Fibroblast of the aortic adventitia (primary cell): ENCODE results near the gene ID4. TPM values are rescaled to one million over a fixed set of nuclear protein-coding genes. Genes with fewer than 3 reads are reported as not detected.

ENCODE experiments used
- DNase-seq: peaks from one replicate; pipeline ENCODE4 v3.0.0-alpha.2; 2010; ENCODE audit warnings: low read depth
- H3K4me3 ChIP-seq: 2 replicates; pipeline ENCODE4 v1.5.1; 2011; ENCODE audit warnings: low read depth, mild to moderate bottlenecking, control low read depth, low read length, moderate library complexity
- total RNA-seq: library from RNA; depleted of rRNA; stranded (reverse); fragments of >200 nt; gene quantifications from 2 replicates; pipeline ENCODE4 v1.2.3, GENCODE V29; 2012; ENCODE audit warnings: low replicate concordance
- TF ChIP-seq, protein P1 (sequence below): IDR thresholded peaks from 2 replicates; pipeline ENCODE4 v1.5.1; 2011; ENCODE audit warnings: mild to moderate bottlenecking, low read length, control low read depth, inconsistent platforms; ENCODE audit not compliant: insufficient read depth

Gene ID4
- total RNA-seq, 1 donor: 11.4 TPM

DNA sequence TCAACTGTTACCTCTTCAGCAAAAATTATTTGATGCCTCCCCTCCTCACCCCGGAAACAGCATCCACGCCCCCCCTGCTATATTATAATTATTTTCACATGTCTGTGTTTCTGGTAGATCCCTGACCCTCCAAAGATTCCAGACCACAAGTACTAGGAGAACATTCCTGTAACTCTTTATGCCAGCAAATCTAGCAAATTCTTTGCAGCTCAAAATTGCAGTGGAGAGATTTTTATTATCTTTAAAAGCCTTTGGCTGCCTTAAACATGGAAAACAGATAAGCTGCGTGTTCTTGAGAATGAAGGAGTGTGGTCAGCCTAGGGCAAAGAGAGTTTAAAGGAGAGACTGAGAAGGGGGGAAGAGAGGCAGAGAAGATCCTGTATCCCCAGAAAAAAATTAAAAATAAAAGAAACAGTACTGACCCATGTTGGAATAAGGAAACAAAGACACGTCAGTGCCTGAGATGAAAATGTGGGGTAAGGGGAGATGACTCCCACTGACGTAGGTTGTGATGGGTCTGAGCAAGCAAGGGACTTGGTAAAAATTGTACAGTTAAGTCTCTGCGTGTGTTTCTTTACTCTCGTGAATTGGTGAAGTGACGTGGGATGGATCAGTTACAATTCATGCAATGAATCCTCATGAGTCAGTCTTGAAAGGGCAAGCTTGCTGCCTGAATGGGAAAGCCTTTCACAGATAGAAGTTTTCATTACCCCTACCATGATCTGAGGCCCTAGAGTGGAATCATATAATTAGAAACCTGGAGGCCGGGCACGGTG is 8.3 kb downstream of the ID4 start:
- no peak overlapping the region for H3K4me3 ChIP-seq
- TF ChIP-seq, protein P1, sequence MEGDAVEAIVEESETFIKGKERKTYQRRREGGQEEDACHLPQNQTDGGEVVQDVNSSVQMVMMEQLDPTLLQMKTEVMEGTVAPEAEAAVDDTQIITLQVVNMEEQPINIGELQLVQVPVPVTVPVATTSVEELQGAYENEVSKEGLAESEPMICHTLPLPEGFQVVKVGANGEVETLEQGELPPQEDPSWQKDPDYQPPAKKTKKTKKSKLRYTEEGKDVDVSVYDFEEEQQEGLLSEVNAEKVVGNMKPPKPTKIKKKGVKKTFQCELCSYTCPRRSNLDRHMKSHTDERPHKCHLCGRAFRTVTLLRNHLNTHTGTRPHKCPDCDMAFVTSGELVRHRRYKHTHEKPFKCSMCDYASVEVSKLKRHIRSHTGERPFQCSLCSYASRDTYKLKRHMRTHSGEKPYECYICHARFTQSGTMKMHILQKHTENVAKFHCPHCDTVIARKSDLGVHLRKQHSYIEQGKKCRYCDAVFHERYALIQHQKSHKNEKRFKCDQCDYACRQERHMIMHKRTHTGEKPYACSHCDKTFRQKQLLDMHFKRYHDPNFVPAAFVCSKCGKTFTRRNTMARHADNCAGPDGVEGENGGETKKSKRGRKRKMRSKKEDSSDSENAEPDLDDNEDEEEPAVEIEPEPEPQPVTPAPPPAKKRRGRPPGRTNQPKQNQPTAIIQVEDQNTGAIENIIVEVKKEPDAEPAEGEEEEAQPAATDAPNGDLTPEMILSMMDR: no peak
- DNase-seq: peak; percentile 57

DNA sequence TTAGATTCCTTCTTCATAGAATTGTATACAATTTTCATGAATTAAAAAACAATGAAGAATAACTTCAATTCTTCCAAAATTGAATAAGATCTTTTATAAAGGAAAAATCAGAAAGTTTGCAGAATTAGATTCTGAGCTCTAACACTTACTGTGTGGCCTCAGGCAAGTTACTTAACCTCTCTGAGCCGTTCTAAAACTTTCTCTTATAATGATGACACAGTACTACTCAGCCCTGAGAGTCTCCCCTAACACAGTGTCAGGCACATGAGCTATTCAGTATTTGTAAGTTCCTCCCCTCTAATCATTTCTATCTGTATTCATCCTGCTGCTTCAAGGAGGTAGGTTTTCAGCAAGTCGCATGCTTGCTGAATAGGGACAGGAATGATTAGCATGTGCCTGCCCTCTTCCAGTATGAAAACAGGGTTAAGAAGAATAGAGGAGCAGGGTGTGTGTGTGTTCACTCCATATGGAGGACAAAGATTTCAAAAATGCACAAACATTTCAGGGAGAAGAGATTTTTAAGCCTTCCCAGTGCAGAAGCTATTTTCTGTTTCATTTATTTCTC is 11.4 kb downstream of the ID4 start:
- TF ChIP-seq, protein P1: no peak
- no peak overlapping the region for H3K4me3 ChIP-seq
- no peak for DNase-seq

DNA sequence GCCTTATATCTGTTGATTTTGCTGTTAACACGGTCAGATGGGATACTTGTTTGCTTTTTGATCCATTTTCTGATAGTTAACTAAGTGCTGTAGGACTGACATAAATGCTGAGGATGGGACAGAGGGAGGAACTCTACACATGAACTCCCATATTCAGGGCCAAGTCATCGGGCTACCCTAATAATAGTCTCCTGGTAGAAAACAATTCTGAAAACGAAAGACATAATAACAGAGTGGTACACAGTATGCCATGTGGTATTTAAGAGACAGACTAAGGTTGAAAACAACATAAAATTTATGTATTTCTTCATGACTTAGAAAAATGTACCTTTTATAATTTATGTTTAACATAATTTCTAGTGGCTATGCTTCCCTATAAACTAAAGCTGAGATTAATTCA is 12.0 kb downstream of the ID4 start:
- no peak for DNase-seq
- TF ChIP-seq, protein P1: no peak
- H3K4me3 ChIP-seq: no peak overlapping the region

DNA sequence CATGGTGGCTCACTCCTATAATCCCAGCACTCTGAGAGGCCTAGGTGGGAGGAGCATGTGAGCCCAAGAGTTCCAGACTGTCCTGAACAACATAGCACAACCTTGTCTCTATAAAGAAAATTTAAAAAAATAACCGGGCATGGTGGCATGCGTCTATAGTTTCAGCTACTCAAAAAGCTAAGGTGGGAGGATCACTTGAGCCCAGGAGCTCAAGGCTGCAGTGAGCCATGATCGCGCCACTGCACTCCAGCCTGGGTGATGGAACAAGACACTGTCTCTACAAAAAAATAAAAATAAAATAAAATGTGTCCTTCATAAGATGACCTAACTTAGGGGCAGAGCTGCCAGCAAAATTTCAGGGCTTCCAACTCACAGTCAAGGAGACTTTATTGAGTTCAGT is 12.6 kb downstream of the ID4 start:
- no peak overlapping the region for H3K4me3 ChIP-seq
- no peak for DNase-seq
- TF ChIP-seq, protein P1: no peak

DNA sequence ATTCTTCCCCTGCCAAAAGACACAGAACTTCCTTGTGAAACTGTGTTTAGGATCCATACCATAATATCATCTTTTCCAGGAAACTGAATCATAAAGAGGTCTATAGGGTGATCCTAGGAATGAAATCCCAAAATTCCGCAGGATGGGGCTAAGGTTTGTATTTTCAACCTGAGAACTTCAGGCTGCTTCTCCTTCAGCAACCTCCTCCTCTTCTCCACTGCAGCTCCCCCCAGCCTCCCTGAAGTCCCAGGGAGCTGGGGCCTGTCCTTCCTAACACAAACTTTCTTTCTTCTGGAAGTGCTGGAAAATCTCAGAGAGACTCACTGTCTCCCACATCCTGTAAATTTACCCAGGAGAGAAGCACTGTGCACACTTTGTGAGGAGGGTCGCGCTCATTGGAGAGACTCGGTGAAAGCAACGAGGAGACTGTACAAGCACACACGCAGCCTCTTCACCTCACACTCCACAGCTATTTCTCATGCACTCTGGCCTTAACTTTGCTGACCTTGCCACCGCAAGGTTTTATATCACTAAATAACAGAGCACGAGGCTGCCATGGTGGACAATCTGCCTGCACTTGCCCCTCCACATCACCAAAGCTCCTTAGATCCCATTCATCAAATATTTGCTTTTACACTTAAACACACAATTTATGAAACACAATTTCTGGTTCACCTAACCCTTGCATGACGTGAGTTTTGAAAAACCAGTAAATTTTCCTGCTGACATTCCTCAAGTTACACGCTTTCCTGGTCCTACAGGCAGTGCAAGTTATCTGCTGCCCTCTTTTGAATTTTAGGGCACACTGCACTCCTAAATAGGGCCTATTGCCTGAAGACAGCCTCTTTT is 14.3 kb downstream of the ID4 start:
- DNase-seq: peak; percentile 89
- no peak overlapping the region for H3K4me3 ChIP-seq

DNA sequence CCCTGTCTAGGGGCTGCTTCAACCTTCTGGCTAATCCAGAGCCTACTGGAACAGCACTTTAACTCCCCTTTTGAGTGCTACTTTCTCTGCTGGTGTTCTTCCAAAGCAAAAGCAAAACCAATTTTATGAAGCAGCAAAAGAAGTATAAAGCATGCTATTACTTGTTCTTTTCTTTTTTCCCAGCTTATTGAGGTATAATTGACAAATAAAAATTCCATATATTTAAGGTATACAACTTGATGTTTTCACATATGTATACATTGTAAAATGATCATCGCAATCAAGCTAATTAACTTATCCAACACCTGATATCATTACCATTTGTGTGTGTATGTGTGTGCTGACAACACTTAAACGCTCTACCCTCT is 14.9 kb downstream of the ID4 start:
- H3K4me3 ChIP-seq: no peak overlapping the region
- TF ChIP-seq, protein P1: no peak
- no peak for DNase-seq

More for the DNA sequence above, 14.3 kb downstream of the ID4 start:
- TF ChIP-seq, protein P1: peak; percentile 99
